GM12864 (cell line): ENCODE data around the gene ERMN.

ENCODE experiments used
- DNase-seq: peaks from one replicate; pipeline ENCODE4 v3.0.0-alpha.2; 2011; ENCODE audit warnings: low read depth
- H3K4me3 ChIP-seq: 2 replicates; pipeline ENCODE4 v1.5.1; 2011; ENCODE audit warnings: mild to moderate bottlenecking, low read depth, low read length, control low read depth
- CTCF ChIP-seq: IDR thresholded peaks from 2 replicates; pipeline ENCODE4 v1.5.1; 2011; ENCODE audit warnings: low read depth, mild to moderate bottlenecking, moderate library complexity, low read length, control low read depth, inconsistent platforms; ENCODE audit errors: missing control alignments

The ERMN gene

DNA sequence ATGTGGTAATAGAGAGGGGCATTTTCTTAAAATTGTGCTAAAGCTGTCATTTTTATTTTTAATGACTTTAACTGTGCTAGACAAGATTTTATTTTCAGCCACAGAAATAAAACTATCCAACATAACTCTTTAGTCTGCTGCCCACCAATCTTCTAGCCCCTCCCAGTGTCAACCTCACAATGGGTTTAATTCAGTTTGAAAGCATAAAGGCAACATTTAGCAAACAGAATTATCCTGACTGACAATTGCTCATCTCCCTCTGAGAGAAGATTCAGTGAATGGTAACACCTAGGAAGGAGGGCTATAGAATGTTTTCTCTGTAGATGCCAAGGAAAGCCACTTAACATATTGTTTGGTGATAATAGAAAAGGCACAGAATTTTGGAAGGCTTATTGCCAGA, 5.2 kb downstream of the ERMN start:
- no peak for TF ChIP-seq CTCF
- no peak for DNase-seq

DNA sequence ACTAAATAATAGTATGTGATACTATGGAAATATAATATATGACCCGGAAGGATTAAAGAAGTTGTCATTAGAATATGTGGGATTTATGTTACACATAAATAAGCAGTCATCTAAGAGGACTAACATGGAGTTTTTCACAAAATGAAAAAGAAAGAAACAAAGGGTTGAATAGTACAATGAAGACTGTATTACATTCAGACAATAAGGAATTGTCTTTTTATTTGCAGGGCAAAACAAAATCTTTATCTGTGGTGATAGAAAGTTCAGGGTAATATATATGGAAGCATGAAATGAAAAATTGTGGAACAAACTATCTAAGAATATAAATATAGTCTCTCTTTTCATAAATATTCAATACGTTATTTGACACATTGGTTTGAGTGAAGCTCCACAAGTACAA, 5.8 kb downstream of the ERMN start:
- DNase-seq = no peak
- H3K4me3 ChIP-seq = no peak overlapping the region
- no peak for TF ChIP-seq CTCF

More for the DNA sequence above, 5.2 kb downstream of the ERMN start:
- no peak overlapping the region for H3K4me3 ChIP-seq

GRCh38 chr2:157318884-157319283, 6.7 kb downstream of the ERMN start:
- TF ChIP-seq CTCF = no peak
- H3K4me3 ChIP-seq = no peak overlapping the region
- DNase-seq = no peak

DNA sequence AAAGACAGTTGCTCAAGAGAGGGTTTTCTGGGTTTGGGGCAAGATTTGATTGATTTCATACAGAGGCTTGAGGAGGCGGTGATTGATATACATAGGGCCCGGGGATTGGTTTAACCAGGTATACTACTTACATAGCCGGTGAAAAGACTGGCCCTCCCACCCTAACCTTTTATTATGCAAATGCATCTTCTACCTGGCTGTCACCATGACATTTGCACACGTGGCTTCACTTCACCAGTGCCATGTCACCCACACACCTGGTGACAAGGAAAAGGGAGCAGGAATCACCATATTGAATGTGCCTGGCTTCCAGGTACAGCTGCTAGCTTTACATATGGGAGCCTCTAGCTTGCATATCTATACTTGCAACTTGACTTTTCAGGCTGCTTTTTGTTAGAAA, 9.7 kb downstream of the ERMN start:
- TF ChIP-seq CTCF = no peak
- no peak overlapping the region for H3K4me3 ChIP-seq
- no peak for DNase-seq

DNA sequence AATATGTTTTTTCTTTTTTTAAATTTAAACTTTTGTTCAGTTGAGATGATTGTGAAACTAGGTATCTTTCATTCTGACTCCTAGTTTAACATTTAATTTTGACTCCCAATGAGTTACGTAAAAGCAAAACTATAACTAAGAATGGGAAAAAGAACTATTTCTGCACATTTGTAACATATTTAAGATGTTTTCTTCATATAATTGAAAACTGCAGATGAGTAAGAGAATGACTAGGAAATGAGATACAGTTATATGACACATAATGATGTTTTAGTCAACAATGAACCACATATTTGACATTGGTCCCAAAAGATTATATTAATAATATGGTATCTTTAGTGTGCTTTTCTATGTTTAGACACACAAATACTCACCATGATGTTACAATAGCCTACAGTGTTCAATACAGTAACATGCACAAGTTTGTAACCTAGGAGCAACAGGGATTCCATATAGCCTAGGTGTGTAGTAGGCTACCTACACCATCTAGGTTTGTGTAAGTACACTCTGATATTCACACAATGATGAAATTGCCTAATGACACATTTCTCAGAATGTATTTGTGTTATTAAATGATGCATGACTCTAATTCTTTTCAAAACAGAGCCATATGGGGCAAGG, 12.6 kb downstream of the ERMN start:
- DNase-seq = no peak
- H3K4me3 ChIP-seq = no peak overlapping the region

GRCh38 chr2:157311706-157312105, 13.9 kb downstream of the ERMN start:
- TF ChIP-seq CTCF = no peak
- H3K4me3 ChIP-seq = no peak overlapping the region
- no peak for DNase-seq

More for the DNA sequence above, 12.6 kb downstream of the ERMN start:
- TF ChIP-seq CTCF = no peak

- H3K4me3 ChIP-seq = no peak overlapping the region
- no peak for DNase-seq
- no peak for TF ChIP-seq CTCF
Measured at GRCh38 chr2:157309878-157310277, 15.7 kb downstream of the ERMN start.
